Astrocyte of the spinal cord (primary cell): Measurements from ENCODE around the gene CLDN16.

Experiments used
- DNase-seq: peaks from one replicate; pipeline ENCODE4 v3.0.0; 2011; ENCODE audit warnings: low read depth, low spot score
- H3K4me3 ChIP-seq: 2 replicates; pipeline ENCODE4 v1.5.1; 2011; ENCODE audit warnings: low read depth, mild to moderate bottlenecking, low read length, moderate library complexity
- in situ Hi-C: cut with HindIII; loops from 2 replicates; pipeline ENCODE4 v1.10.0; 2017; ENCODE audit warnings: low sequenced_read_pairs
- TF ChIP-seq, protein P1 (sequence below): IDR thresholded peaks from 2 replicates; pipeline ENCODE4 v1.5.1; 2012; ENCODE audit warnings: low read depth, mild to moderate bottlenecking, low read length, inconsistent platforms

Gene CLDN16

DNA sequence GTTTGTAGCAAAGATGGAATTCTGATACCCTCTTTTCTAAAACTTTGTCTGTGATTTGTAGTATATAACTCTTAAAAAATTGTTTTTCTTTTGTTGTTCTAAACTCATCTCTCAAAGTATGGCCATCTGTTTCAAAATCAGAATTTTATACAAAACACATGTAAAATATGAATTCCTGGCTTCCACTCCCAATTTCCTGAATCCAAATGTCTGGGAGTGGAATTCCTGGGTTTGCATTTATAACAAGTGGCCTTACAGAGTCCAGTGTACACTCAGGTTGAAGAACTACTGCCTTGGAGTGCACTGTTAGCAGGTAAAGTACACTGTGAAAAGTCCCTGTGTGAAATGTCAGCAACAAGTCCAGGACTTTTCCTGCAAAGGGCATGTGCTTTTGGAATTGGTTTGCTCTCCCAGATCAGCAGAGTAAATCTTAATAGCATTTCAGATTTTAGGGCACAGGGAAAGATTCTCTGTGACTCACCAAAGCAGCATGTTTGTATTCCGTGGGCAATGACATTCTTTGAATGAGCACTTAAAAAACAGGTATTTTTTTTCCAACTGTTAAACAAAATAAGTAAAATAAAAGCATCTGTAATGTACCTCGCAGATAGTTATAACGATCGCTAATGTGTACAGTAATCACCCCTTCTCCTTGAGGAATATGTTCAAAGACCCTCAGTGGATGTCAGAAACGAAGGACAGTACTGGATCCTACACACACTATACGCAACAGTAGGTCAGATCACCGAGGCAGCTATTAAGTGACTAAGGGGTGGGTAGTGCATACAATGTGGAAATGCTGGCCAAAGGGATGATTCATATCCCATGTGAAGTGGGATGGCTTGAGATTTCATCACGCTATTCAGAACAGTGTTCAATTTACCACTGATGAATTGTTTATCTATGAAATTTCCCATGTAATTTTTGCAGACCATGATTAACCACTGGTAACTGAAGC is 2.0 kb upstream of the CLDN16 start:
- H3K4me3 ChIP-seq = no peak overlapping the region
- in situ Hi-C loops = no loop called here
- TF ChIP-seq, protein P1, sequence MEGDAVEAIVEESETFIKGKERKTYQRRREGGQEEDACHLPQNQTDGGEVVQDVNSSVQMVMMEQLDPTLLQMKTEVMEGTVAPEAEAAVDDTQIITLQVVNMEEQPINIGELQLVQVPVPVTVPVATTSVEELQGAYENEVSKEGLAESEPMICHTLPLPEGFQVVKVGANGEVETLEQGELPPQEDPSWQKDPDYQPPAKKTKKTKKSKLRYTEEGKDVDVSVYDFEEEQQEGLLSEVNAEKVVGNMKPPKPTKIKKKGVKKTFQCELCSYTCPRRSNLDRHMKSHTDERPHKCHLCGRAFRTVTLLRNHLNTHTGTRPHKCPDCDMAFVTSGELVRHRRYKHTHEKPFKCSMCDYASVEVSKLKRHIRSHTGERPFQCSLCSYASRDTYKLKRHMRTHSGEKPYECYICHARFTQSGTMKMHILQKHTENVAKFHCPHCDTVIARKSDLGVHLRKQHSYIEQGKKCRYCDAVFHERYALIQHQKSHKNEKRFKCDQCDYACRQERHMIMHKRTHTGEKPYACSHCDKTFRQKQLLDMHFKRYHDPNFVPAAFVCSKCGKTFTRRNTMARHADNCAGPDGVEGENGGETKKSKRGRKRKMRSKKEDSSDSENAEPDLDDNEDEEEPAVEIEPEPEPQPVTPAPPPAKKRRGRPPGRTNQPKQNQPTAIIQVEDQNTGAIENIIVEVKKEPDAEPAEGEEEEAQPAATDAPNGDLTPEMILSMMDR = no peak
- DNase-seq = peak; percentile 94

DNA sequence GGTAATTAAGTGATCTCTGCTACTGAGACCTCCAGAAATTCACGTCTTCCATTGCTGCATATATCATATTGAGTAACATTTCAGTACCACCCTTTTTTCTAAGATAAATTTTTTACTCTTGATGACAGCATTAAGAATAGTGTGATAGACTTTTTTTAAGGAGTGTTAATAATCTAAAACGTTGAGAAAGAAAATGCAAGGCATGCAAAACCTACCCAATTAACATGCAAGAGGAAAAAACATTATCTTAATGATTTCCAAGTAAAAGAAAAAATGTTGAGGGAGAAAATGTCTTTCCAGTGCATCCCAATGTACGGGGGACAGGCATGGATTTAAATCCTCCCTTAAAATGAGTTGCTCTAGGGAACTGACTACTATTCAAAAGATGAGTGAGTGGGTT is 740 bp downstream of the CLDN16 start:
- no peak overlapping the region for H3K4me3 ChIP-seq
- TF ChIP-seq, protein P1 = no peak
- in situ Hi-C loops = no loop called here
- DNase-seq = no peak

DNA sequence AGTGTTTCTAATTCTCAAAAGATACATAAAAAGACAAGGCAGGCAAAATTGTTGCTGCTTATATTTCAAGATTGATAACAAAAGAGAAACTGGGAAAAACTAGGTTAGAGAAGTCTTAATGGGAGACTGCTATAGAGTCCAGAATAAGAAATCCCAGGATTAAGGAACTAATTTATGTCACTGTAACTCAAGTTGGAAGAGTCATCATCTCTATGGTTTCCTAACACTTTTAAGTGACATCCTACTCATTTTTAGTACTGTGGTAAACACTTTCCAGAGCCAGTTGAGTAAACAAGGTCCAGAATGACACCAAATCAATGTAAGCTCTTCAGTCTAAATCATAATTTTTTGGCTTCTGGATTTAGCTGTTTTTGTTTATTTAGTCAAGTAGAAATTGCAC is 8.0 kb downstream of the CLDN16 start:
- DNase-seq = no peak
- in situ Hi-C loops = no loop called here
- TF ChIP-seq, protein P1 = no peak
- H3K4me3 ChIP-seq = no peak overlapping the region

DNA sequence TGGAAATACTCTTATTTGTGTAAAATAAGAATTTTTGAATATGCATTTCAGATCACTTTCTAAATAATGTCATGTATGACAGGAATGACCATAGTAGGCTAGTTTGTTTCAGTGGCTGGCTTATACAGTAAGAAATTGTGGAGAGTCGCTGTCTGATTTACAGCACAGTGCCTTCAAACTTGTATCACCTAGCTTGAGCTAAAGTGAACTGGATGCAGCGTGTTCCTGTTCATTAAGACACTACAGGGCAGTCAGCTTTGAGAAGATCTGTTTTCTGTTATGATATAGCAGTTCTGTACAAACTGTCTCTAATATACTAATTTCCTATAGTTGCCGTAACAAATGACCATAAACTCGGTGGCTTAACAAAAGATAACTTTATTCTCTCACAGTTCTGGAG is 9.9 kb downstream of the CLDN16 start:
- DNase-seq = no peak
- TF ChIP-seq, protein P1 = no peak
- in situ Hi-C loops = no loop called here
- no peak overlapping the region for H3K4me3 ChIP-seq

DNA sequence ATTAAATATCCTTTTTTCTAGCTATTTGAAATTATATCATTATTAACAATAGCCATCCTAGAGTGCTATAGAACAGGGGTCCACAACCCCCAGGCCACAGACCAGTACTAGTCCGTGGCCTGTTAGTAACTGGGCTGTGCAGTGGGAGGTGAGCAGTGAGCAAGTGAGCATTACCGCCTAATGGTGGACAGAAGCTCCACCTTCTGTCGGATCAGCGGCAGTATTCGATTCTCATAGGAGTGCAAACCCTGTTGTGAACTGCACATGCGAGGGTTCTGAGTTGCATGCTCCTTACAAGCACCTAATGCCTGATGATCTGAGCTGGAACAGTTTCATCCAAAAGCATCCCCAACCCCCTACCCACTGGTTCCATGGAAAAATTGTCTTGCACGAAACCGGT is 11.7 kb downstream of the CLDN16 start:
- no peak for DNase-seq
- no peak overlapping the region for H3K4me3 ChIP-seq
- TF ChIP-seq, protein P1 = no peak
- in situ Hi-C loops = no loop called here

DNA sequence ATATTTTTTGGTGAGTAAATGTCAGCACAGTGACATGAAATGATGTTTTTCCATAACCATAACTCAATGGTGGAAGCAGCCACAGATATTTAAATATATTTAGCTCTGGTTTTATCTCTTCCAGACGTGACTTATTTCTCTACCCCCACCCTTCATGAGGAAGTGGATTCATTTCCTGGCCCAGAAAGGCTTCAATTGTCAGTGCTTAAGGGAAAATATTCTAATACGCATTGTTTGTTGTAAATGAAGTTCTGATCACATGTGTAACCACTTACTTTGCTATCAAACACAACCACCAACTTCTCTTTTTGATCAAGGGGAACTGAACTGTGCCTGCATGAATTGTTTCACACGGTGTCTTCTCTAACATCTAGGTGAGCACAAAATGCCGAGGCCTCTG is 14.0 kb downstream of the CLDN16 start:
- H3K4me3 ChIP-seq = no peak overlapping the region
- DNase-seq = no peak
- in situ Hi-C loops = no loop called here
- TF ChIP-seq, protein P1 = no peak
